Measurements from ENCODE around the gene GPRC5C.
"Not testable (repeated sequence)": the region's sequence is repeated elsewhere in the genome, so short reads cannot be mapped to it uniquely, and the experiment has no call there.

Gene GPRC5C

GRCh38 chr17:74474043-74474792 is 42.3 kb downstream of the GPRC5C start:
- DNase-seq, result no peak

GRCh38 chr17:74475189-74475588 is 43.3 kb downstream of the GPRC5C start:
- DNase-seq, result no peak

GRCh38 chr17:74477411-74477810 is 45.5 kb downstream of the GPRC5C start:
- DNase-seq, result no peak

- no peak for DNase-seq
Observed at GRCh38 chr17:74478420-74479100, 46.7 kb downstream of the GPRC5C start.

- DNase-seq, result no peak
Observed at GRCh38 chr17:74480290-74480689, 48.4 kb downstream of the GPRC5C start.

- DNase-seq, result no peak
Observed at GRCh38 chr17:74481621-74482020, 49.7 kb downstream of the GPRC5C start.

GRCh38 chr17:74484066-74484465 is 52.2 kb downstream of the GPRC5C start:
- DNase-seq, result no peak

GRCh38 chr17:74485022-74485743 is 53.3 kb downstream of the GPRC5C start:
- DNase-seq, result no peak

- DNase-seq, result no peak
Observed at GRCh38 chr17:74485841-74486240, 54.0 kb downstream of the GPRC5C start.

- not testable (repeated sequence) for DNase-seq
Observed at GRCh38 chr17:74488276-74488675, 56.4 kb downstream of the GPRC5C start.

- DNase-seq, result no peak
Observed at GRCh38 chr17:74490716-74491115, 58.8 kb downstream of the GPRC5C start.

GRCh38 chr17:74491626-74492025 is 59.7 kb downstream of the GPRC5C start:
- DNase-seq, result no peak

- peak; percentile 52 for DNase-seq
Observed at GRCh38 chr17:74493331-74493833, 61.5 kb downstream of the GPRC5C start.
